GM21723 (cell line): Measurements from ENCODE around the gene OSBPL1A.

Source experiments
- ATAC-seq: cut with Tn5 transposase; IDR thresholded peaks from one replicate; pipeline ENCODE4 v1.9.1; 2021; ENCODE audit warnings: mild to moderate bottlenecking, moderate library complexity; ENCODE audit not compliant: unreplicated experiment

The OSBPL1A gene

DNA sequence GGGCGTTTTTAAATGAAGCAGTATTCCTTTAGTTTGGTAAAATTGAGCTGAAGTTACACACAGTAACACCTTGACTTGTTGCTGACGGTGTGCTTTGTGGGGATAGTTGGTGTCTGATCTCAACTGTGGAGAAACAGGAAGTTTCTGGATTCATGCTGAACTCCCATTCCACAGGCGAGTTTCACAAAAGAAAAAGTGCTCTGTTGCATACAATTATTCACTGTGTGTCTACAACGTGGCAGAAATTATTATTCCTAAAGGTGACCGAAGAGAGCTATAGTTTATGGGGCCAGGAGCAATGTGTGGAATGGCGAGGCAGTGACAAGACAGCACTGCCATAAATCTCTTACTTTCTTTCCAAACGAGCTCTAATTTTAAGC lies 259.2 kb downstream of the OSBPL1A start:
- ATAC-seq: no peak

DNA sequence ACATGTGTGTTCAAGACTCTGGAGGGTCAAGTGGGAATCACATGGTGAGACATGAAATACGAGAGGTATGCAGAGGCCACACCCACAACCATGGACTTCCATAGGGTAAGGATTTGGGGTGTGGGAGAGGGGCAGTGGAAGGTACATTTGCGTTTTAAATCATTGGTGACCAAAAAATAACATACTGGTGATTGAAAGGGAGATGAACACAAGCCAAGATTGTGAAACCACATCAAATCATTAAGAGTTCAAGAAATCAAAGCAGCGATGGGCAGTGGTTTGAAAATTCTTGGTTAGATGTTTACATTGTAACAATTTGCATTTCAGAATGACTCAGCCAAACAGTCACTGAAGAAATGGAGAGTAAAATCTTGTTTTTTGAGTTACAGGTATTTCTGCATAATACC lies 260.7 kb downstream of the OSBPL1A start:
- ATAC-seq: no peak

DNA sequence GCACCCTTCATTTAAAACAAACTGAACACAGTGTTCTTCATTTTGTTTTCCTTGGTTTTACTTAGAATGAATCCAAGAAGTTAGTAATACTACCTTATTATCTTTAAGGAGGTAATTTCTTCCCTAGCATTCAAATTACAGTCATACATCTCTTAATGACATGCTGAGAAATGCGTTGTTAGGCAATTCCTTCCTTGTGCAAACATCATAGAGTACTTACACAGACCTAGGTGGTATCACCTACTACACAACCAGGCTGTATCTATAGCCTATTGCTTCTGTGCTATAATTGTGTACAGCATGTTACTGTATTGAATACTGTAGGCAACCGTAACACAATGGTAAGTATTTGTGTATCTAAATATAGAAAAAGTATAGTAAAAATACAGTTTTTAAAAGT lies 267.1 kb downstream of the OSBPL1A start:
- no peak for ATAC-seq

DNA sequence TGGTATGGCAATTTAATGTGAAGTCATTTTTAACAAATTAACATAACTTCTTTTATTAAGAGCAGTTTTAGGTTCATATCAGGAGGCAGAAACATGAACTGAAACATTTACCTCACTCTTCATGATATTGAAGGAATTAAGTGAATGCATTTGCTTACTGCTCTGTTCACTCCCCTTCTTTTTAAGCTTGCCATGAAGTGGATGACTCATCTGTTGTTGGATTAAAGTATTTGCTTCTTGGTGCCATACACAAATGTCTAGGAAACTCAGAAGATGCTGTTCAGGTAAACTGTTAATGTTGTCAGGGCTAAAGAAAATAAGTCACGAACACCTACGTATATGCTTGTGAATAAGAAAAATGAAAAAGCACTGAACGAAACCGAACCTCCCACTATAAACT lies 268.9 kb downstream of the OSBPL1A start:
- ATAC-seq: no peak

DNA sequence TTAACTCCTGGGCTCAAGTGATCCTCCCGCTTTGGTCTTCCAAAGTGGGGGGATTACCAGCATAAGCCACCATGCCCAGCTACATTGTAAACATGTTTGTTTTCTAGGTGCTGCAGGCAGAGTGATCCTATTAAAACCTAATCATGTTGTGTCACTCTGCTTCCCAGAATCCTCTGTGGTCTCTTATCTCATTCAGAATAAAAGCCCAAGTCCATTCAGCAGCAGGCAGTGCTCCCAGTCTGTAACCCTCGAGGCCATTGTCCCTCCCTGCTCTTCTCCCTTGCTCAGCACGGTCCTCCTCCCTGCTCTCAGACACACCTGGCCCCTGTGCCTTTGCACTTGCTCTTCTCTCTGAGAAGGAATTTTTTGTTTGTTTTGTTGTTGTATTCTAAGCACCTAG lies 269.9 kb downstream of the OSBPL1A start:
- ATAC-seq: no peak

DNA sequence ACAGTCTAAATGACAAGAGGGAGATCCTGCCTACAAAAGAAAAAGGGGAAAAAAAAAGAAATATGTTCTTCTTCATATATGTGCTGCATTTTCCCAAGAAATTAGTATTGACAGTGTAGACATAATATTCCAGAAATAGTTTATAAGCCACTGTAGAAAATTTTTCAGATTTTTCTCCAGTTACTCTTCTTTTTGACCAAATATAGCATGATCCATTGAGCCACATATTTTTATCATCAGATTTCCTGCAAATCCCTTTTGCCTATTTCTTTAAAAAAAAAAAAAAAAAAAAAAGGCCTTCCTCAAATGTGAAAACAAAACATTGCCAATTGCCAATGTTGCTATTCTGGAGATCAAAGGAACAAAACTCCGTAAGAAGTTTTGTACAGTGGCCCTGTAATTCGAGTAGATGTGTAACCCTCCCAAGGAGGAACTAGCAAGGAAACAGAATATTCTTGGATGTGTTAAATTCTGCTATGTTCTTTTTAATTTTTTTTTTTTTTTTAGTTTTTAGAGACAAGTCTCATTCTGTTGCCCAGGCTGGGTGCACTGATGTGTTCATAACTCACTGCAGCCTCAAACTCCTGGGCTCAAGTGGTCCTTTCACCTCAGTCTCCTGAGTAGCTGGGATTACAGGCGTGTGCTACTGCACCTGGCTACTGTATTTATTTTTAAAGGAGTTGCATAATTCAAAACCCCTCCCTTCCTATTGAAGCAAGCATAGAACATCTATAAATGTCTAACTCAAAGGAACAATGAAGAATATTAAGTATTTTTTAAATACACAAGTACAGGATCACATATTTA lies 271.3 kb downstream of the OSBPL1A start:
- ATAC-seq: no peak

GRCh38 chr18:24121625-24122024 lies 276.0 kb downstream of the OSBPL1A start:
- no peak for ATAC-seq

DNA sequence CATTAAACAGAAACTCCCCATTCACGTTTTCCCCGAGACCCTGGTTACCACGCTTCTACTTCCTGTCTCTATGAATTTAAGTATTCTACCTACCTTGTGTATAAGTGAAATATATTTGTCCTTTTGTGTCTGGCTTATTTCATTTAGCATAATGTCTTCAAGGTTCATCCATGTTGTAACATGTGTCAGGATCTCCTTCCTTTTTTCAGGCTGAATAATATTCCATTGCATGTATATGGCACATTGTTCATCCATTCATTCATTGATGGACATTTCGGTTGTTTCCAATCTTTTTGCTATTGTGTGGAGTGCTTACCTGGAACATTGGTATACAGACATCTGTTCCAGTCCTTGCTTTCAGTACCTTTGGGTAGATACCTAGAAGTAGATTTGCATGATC lies 276.9 kb downstream of the OSBPL1A start:
- no peak for ATAC-seq

GRCh38 chr18:24118750-24119577 lies 278.7 kb downstream of the OSBPL1A start:
- peak; percentile 83 for ATAC-seq

- ATAC-seq: no peak
These were observed 282.0 kb downstream of the OSBPL1A start for GRCh38 chr18:24115628-24116027.

DNA sequence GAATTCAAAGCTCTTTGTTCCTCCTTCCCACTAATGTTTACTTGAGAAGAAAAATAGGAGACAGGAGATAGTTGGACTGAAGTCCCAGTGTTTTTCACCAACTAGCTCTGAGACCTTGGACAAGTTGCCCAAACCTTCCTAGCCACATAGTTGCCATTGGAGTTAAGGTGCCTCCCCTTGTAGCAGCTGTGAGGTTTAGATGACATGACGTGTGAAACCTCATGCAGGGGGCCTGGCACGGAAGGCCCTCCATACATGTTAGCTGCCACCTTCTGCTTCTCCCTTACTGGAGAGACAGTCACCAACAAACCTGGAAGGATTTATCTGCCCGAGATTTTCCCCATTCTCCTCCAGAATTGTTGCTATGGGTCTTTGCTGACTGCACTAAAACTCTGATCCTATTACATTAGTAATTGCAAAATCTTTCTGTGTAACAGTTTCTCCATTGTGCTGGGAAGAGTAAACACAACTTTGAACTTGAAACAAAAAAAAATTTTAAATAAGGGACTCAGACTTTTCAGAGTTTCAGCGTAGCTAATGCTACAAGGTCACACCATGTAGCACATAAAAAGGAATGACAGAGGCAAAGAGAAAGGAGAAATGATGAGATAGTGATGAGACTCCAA lies 282.6 kb downstream of the OSBPL1A start:
- ATAC-seq: no peak

DNA sequence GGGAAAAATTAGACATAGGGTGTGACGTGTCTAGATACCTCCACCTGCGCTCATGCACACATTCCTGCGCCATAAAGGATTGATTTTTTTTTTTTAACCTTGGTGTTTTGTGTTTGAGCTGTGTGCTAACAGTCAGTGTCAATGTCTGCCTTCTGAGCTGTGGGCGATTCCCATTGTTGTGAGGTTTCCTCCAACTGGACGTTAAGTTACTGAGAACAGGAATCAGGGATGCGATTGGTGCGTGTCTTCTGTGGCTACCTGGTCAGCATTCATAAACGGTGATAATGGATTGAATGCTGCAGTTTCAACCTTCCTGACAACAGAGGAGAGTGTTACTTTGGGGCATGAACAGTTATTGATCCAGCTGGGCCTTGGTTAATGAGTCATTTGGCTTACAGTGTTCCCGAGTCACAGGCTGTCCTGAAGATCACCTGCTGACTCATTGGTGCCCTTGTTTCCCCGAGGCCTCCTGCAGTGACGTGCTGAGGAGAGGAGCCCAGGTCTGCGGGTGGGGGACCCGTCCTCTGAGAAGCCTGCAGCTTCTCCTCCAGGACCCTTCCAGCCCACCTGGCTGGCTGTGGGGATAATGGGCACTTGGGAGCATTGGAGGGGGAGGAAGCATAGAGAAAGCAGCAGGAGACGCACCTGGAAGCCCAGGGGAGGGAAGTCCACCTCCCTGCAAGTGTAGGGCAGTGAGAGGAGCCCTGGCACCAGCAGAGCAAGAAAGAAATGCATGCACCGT lies 284.6 kb downstream of the OSBPL1A start:
- ATAC-seq: no peak

- no peak for ATAC-seq
These were observed 285.2 kb downstream of the OSBPL1A start for GRCh38 chr18:24112464-24112863.
